Measurements from ENCODE around the gene OR6X1.
A peak's percentile ranks its signal among the peaks of the same experiment; 100 is the strongest.
"Not testable (repeated sequence)": the region's sequence is repeated elsewhere in the genome, so short reads cannot be mapped to it uniquely, and the experiment has no call there.

The OR6X1 gene

DNA sequence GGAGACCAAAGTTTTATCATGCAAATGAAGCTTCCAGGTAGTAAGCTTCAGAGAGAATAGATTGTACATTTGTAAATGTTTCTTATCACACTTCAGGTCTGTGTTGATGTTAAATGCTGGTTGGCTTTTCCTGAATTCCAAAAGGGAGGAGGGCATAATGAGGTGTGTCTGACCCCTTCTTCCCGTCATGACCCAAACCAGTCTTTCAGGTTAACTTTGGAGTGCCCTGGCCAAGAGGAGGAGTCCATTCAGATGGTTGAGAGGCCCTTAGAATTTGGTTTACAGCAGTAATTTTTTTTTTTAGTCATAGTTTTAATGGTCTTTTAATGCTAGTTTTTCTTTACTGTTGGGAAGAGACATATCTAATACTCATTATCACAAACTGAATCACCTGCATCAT lies 2.5 kb downstream of the OR6X1 start:
- no peak for DNase-seq

DNA sequence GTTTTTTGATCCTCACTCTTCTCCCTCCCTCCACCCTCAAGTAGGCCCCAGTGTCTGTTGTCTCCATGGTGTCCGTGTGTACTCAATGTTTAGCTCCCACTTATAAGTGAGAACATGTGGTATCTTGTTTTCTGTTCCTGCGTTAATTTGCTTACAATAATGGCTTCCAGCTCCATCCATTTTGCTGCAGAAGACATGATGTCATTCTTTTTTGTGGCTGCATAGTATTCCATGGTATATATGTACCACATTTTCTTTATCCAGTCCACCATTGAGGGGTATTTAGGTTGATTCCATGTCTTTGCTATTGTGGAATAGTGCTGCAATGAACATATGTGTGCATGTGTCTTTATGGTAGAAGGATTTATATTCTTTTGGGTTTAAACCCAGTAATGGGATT lies 6.0 kb downstream of the OR6X1 start:
- DNase-seq: not testable (repeated sequence)

DNA sequence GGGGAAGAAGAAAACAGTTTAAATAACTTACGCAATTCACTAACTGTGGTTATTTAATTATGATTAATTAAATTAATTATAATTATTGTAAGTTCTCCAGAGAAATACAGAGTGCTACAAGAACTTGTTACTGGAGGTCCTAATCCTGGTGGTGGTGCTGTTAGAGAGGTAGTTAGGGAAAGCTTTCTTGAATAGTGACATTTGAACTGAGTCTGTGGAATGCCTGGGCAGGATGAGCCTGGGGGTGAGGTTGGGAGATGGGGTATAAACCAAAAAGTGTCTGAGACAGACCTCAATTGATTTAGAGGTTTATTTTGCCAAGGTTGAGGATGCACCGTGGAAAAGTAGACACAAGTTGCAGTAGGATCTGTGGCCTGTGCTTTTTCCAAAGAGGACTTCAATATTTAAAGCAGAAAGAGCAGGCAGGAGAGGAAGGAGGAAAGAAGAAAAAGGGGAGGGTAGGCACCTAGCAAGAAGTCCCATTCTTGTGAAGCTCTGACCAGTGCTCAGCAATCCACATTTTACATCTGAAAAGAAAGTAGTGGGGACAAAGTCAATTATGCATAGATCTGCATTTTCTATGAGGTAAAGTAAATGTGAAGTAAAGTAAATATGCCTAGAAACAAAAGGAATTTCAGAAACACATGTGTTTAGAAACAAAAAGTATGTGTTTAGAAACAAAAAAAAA lies 8.4 kb downstream of the OR6X1 start:
- DNase-seq: no peak

DNA sequence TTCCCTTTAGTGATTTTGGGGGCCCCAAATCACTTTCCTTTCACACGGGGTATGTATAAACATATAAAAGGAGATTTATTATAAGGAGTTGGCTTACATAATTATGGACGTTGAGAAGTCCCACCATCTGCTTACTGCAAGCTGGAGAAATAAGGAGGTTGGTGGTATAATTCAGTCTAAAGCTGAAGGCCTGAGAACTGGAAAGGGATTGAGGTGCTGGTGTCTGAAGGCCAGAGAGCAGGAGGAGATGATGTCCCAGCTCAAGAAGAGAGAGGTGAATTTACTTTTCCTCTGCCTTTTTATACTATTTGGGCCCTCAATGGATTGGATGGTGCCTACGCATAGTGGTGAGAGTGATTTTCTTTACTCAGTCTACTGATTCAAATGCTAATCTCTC lies 11.6 kb downstream of the OR6X1 start:
- DNase-seq: no peak

DNA sequence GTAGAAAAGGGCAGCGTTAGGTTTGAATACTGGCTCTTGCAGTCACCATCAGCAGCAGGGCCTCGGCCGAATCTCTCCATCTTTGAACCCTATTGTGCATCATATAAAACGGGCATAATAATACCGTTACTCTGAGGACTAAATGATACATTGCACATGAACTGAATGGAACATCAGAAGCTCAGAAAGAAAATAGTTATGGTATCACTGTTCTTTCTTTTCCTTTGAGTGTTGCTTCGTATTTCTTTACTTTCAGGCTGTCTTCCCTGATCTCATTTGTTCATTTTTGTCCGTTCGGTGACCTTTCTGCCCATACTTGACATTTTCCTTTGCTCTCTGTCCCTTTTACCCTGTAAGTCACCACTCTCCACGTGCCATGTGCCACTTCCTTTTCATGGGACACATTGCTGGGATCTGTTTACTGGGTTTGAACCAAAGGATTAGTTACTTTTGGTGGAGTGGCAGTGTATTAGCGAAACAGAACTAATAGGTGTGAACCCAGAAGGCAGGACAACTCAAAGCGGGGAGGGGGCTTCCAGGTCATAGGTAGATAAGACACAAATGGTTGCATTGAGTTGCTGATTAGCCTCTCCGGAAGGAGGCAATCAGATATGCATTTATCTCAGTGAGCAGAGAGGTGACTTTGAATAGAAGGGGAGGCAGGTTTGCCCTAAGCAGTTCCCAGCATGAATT lies 12.1 kb downstream of the OR6X1 start:
- peak in 1 of 2 experiments; percentile 29 for DNase-seq

DNA sequence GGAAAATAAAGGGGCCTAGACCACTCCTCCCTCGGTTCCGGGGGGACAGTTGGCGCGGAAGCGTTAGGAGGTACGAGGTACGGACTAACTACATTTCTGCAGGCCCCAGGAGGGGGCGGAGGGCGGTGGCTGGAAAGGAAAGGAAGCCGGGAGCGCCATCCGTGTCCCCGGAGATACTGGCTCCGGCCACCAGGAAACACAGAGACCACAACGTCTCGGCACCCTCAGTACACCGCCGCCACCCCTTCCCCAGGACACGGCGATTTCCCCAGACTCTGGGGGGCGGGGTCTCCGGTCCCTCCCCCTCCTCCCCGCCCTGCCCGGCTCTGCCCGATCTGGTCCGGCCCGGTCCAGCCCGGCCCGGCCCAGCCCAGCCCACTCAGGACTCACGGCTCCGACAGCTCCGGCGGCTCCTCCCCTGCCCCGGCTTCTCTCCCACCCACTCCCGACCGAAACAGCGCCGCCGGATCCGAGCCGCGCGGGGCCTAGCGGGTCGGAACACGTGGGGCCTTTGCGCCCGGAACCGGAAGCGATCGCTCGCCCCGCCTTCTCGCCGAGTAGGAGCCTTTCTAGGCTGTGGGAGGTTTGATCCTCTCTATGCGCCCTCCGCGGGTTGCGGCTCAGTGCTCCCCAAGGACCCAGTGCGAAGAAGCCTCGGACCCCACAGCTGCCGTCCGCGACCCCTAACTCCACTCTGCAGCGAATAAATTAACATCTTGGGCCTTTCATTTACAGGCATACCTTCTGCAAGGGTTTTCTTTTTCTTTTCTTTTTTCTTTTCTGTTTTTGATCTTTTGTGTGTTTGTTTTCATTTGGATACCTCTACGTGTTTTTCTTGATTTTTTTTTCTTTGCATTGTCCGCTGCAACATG lies 12.9 kb downstream of the OR6X1 start, which contains the start of gene ZNF202:
Gene ZNF202, minus strand, starts transcription at position 502 of the 872 bp plus-strand sequence. CDS start 10,772 bp downstream, outside the sequence.
- peak; percentile 92 to 93 for DNase-seq

DNA sequence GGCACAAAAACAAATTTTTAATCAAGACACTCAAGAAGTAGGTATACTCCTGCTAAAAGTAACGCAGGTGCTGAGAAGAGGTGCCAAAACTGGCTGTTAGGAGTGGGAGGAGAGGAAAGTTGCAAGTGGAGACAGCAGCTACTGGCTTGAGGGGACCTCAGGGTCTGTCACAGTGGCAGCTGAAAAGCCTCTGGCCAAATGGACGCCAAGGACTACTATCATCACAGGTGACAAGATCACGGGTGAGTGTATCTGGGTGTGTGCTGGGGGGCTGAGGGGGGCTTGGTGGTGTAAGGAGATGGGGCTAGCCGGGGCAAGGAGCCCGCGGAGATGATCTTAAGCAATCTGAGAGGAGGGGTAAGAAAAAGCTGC lies 13.5 kb downstream of the OR6X1 start:
- no peak for DNase-seq

DNA sequence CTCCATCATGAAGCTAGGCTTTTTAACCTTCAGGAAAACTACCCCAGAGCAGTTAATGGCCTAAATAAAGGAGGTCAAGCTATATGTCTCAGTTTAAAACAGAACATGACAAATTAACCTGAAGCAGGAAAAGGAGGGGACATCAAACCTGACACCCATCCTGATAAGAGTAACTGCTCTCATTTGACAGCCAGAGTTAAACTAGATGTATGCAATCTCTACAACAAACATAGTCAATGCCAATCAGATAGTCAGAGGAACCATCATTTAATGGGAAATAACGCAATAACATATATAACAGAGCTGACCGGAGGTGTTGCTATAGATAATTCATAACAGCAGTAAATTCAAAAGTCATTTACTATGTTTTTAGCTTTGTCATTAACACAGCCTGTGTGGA lies 15.9 kb downstream of the OR6X1 start:
- DNase-seq: no peak

DNA sequence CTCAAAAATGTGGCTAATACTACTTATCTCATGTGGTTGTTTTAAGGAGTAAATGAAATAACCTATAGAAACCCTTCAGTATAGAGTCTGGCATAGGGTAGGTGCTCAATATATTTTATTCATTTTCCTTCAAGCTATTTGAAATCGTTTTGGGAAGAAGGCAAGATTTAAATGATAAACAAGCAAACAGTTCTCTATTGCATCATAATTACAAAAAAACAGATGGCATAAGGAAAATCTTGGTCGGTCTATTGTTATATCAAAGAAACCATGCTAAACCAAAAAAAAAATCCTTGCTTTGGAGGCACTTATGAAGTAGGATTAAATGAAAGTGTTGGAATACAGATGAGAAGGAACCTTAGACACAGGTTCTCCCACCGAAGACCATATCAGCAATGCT lies 17.5 kb downstream of the OR6X1 start:
- DNase-seq: no peak

DNA sequence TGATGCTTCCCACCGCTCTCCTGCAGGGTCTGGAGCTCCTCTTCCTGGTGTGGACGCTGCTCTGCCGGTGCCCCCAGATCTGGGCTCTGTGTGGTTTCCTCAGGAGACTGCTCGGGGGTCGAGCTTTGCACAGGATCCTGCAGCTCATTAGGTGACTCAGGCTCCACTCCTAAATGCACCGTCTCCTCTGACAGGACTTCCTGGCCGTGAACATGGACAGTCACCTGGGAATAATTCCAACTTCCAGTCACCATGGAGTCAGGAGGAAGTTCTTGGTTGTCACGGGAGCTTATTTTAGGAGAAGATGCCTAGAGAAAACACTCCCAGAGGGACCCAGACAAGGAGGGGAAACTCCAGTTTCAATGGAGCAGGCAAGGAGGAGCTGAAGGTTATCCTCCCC lies 24.7 kb downstream of the OR6X1 start:
- DNase-seq: no peak

DNA sequence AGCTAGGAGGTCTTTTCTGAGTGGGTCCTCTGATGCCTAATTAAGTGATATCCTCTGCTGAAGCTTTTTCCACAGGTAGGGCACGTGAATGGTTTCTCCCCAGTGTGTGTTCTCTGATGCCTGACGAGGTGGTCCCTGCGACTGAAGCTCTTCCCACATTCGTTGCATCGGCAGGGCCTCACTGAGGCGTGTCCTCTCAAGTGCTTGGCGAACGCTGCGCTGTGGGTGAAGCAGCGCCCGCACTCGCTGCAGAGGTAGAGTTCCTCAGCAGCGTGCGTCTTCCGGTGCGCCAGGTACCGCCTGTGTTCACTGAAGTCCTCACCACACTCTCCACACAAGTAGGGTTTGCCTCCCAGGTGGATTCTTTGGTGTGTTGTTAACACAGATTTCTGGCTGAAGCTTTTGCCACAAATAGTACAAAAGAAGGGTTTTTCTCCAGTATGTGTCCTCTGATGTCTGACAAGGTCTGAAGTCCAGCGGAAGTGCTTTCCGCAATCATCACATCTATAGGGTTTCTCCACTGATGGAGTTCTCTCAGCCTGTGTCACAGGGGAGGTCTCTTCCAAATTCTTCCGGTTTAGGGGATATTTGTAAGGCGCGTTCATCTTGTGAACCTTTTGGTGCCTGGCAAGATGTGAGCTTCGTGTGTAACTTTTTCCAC lies 28.2 kb downstream of the OR6X1 start:
- DNase-seq: no peak

DNA sequence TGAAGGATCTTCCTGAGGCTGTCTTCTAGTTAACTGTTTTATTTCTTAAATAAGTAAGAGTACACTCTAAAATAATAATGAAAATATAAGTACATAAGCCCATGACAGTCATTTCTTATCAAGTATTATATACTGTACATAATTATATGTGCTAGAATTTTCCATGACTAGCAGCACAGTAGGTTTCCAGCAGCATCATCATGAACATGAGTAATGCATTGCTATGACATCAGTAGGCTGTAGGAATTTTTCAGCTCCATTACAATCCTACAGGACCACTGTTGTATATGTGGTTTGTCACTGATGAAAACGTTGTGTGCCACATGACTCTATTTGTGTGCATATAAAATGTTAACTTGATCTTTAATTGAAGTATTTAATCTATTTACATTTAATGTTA lies 34.9 kb downstream of the OR6X1 start:
- no peak for DNase-seq

DNA sequence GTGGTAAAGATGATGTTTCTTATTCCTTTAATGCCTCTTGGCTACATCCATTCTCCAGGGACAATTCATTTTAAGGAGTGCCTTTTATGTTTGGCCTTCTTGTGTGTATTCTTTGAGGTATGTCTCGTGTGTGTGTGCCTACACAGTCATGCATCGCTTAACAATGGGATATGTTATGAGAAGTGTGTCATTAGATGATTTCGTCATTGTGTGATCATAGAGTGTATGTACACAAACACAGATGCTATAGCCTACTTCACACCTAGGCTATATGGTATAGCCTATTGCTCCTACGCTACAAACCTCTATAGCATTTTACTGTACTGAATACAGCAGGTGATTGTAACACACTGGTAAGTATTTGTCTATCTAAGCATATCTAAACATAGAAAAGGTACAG lies 35.8 kb downstream of the OR6X1 start:
- DNase-seq: no peak

DNA sequence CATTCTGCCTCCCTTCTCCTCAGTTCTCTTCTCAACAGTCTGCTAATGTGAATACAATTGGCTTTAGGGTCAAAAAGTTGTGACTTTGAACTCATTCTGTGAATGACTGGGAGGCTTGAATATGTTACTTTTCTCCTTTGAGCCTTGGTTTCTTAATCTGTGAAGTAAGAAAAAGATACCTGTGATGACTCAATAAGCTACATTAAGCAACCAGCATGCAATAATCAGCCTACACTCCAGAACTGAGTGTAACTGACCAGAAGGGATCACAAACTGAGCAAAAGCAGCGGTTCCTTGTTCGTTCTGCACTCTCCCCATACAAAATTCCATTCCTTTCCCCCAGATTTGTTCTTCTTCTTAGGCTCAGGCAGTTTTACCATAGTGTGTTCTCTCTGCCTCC lies 36.3 kb downstream of the OR6X1 start:
- no peak for DNase-seq

DNA sequence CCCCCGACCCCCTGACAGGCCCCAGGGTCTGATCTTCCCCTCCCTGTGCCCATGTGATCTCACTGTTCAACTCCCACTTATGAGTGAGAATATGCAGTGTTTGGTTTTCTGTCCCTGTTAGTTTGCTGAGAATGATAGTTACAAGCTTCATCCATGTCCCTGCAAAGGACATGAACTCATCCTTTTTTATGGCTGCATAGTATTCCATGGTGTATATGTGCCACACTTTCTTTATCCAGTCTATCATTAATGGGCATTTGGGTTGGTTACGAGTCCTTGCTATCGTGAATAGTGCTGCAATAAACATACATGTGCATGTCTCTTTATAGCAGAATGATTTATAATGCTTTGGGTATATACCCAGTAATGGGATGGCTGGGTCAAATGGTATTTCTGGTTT lies 41.7 kb downstream of the OR6X1 start:
- DNase-seq: not testable (repeated sequence)

DNA sequence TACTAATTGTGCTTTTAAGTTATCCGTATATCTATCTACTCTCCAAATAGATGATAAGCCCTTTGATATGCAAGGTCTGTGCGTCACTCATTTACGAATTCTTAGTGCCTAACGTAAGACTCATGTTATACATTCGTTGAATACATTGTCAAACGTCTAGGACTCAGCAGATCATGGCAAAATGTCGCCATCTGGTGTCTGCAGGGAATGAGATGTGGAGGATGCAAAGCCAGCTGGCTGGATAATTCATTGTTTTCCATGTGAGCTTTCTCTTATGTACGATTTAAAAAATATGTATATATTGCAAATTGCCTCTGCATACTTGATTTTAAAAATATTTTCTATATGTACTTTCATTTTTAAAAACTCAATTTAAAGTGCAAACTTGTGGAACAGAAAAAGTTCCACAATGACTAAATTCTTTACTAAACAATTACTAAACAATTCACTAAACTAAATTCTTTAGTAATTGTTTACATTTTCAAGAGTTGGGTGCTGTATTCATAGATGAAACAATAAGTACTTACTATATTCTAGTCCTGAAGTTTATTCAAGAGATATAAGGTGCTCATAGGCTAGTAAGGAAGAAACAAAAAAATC lies 46.6 kb downstream of the OR6X1 start:
- DNase-seq: peak; percentile 60 to 79

DNA sequence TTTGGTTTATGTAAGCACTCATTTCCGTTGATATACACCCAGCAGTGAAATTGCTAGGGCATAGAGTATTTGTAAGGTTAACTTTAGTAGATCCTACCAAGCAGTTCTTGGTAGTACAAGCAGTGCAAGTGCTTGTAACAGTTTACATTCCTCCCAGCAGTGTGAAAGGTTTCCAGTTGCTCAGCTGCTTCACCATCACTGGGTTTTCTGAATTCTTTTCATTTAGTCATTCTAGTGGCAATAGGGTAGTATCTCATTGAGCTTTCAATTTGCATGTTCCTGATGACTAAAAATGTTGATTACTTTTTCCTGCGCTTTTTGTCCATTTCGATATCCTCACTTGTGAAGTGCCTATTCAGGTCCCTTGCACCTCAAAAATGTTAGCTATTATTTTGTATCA lies 47.1 kb downstream of the OR6X1 start:
- DNase-seq: no peak

DNA sequence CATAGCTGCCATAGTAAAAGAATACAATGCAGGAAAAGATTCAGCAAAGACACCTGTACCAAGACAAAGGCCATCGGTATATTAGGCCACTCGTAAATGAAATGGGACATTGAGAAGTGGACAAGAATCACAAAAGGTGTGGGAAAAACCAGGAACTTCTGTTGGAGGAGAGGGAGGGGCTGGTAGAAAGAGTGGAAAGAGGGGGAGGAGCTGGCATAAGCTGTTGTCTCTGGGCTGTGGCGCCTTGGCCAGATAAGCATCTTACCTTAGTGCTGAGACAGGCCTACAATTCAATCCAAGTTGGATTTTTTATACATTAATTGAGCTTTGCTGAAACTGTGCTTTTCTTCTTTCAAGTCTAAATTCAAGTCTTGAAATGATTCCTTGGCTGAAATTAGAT lies 50.0 kb downstream of the OR6X1 start:
- DNase-seq: no peak

Data from NCI-H2081 (cell line).